ENCODE data around the gene FOXO1.
A peak's percentile ranks its signal among the peaks of the same experiment; 100 is the strongest.

Gene FOXO1

DNA sequence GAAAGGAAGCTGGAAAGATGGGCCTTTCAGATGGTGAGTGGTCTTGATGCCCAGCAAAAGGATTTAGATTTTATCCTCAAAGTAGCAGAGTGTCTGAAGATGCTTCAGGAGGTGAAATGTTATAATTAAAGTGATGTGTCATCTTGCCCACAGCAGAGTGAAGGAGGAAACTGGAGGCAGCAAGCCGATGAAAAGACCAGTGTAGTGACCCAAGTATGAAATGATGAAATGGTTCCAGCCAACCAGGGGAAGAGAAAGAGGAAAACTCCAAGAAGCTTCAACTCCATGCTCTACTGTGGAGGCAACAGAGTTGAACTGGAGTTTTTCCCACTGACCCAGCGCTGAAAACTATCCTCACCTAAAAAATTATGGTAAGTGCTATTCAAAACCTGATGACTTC lies 66.7 kb downstream of the FOXO1 start:
- H3K36me3 Mint-ChIP-seq (ENCODE audit: low read depth), result no peaks in the 10 kb centered on the region
- H3K4me3 Mint-ChIP-seq, result no peak overlapping the region
- no peaks in the 10 kb centered on the region for H3K9me3 Mint-ChIP-seq
- peaks cover 19% of the 10 kb centered on the region for H3K4me1 Mint-ChIP-seq (ENCODE audit: low read depth)
- H3K27ac Mint-ChIP-seq, result no peak overlapping the region
- H3K27me3 Mint-ChIP-seq, result no peaks in the 10 kb centered on the region
- intact Hi-C loops (cut with micrococcal nuclease), result no loop called here

DNA sequence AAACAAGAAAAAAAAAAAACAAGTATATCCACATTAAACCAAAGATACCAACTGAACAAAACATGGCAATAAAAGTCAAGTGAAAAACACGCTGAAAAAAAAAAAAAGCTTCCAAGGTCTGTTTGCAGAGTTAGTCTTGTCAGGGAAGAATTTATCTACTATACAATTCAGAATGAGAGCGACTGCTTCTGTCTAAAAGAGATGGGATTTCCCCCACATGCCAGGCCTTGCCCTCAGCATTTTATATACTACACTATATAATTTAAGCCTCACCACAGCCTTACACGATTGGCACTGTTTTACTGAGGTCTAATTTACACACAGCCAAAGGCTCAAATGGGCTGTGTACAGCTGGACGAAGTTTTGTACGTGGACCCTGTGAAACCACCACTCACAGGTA lies 67.3 kb downstream of the FOXO1 start:
- Mint-ChIP-seq H3K9me3 (no peaks in the 10 kb centered on the region), H3K4me3 (no peak overlapping the region), H3K27me3 (no peaks in the 10 kb centered on the region), H3K36me3 (ENCODE audit: low read depth) (no peaks in the 10 kb centered on the region), H3K4me1 (ENCODE audit: low read depth) (peaks cover 21% of the 10 kb centered on the region), H3K27ac (no peak overlapping the region)
- intact Hi-C loops (cut with micrococcal nuclease), result no loop called here

DNA sequence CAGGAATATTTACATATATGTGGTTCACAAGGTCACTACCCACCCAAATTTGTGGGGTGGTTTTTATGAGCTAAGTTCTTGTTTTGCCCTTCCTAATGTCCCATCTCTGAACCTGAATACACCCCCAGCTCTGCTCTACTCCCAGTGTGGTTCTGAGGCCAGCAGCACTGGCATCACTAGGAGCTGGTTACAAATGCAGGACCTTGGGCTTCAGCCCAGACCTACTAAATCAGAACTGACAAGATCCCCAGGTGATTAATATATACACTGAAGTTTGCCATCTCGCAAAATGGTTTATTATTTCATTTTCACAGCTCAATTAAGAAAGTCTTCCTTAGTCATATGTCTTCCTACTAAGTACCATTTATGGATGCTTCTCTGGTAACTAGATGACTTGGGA lies 67.9 kb downstream of the FOXO1 start:
- Mint-ChIP-seq H3K27ac (no peak overlapping the region), H3K36me3 (ENCODE audit: low read depth) (no peaks in the 10 kb centered on the region), H3K4me3 (no peak overlapping the region), H3K4me1 (ENCODE audit: low read depth) (peaks cover 27% of the 10 kb centered on the region), H3K27me3 (no peaks in the 10 kb centered on the region), H3K9me3 (no peaks in the 10 kb centered on the region)
- intact Hi-C loops (cut with micrococcal nuclease), result no loop called here

- Mint-ChIP-seq H3K27me3 (no peaks in the 10 kb centered on the region), H3K27ac (no peak overlapping the region), H3K4me3 (no peak overlapping the region), H3K4me1 (ENCODE audit: low read depth) (peaks cover 27% of the 10 kb centered on the region), H3K36me3 (ENCODE audit: low read depth) (no peaks in the 10 kb centered on the region), H3K9me3 (no peaks in the 10 kb centered on the region)
- intact Hi-C loops (cut with micrococcal nuclease), result no loop called here
These were observed 68.6 kb downstream of the FOXO1 start for GRCh38 chr13:40597735-40598365.

GRCh38 chr13:40596484-40596883 lies 70.0 kb downstream of the FOXO1 start:
- Mint-ChIP-seq H3K4me1 (ENCODE audit: low read depth) (peaks cover 38% of the 10 kb centered on the region), H3K9me3 (no peaks in the 10 kb centered on the region), H3K36me3 (ENCODE audit: low read depth) (no peaks in the 10 kb centered on the region), H3K27me3 (no peaks in the 10 kb centered on the region), H3K4me3 (no peak overlapping the region), H3K27ac (peak overlapping the region; percentile 31)
- intact Hi-C loops (cut with micrococcal nuclease), result no loop called here

GRCh38 chr13:40595693-40596092 lies 70.7 kb downstream of the FOXO1 start:
- Mint-ChIP-seq H3K27me3 (no peaks in the 10 kb centered on the region), H3K4me1 (ENCODE audit: low read depth) (peaks cover 46% of the 10 kb centered on the region), H3K4me3 (no peak overlapping the region), H3K27ac (no peak overlapping the region), H3K36me3 (ENCODE audit: low read depth) (peaks cover 5% of the 10 kb centered on the region), H3K9me3 (no peaks in the 10 kb centered on the region)
- intact Hi-C loops (cut with micrococcal nuclease), result no loop called here

DNA sequence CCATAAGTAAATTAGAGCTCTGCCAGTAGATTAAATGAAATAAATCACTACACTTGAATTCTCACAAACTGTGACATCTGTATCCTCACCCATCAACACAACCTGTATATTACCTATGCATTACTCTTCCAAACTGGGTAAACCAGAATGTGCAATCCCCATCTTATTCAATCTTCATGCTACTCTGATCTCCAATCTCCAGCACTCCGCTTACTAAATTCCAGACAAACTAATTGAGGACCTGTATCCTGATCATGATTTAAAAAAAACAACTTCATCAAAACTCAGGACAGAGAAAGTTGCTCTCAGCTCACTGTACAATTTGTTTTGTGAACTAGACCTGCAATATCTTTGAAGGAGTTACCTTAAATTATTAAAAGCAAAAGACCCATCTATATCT lies 74.4 kb downstream of the FOXO1 start:
- Mint-ChIP-seq H3K27me3 (no peaks in the 10 kb centered on the region), H3K36me3 (ENCODE audit: low read depth) (peaks cover 5% of the 10 kb centered on the region), H3K27ac (peak overlapping the region; percentile 23), H3K4me3 (no peak overlapping the region), H3K9me3 (no peaks in the 10 kb centered on the region), H3K4me1 (ENCODE audit: low read depth) (peaks cover 70% of the 10 kb centered on the region)
- intact Hi-C loops (cut with micrococcal nuclease), result no loop called here

DNA sequence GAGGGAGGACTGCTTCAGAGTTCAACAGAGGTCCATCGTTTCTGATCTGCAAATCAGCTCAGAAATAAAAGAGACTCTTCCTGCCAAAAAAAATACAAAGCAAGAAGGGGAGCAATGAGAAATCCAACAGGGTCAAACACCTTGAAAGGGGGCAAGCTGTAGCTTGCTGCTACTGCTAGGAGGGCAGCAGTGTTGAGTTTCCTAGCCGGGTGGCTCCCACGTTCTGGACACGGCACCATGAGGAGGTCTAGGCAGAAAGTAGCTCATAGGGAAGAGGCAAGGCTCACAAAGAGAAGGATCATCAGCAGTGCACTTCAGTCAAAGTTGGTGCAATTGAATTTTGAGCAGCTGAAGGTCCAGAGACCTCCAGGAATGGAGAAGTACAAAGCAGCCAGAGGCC lies 75.3 kb downstream of the FOXO1 start:
- no peaks in the 10 kb centered on the region for H3K27me3 Mint-ChIP-seq
- H3K4me1 Mint-ChIP-seq (ENCODE audit: low read depth), result peaks cover 73% of the 10 kb centered on the region
- no peaks in the 10 kb centered on the region for H3K9me3 Mint-ChIP-seq
- peak overlapping the region; percentile 35 for H3K27ac Mint-ChIP-seq
- no peak overlapping the region for H3K4me3 Mint-ChIP-seq
- intact Hi-C loops (cut with micrococcal nuclease), result no loop called here
- peaks cover 5% of the 10 kb centered on the region for H3K36me3 Mint-ChIP-seq (ENCODE audit: low read depth)

GRCh38 chr13:40590112-40590862 lies 76.2 kb downstream of the FOXO1 start:
- H3K27ac Mint-ChIP-seq, result peak overlapping the region; percentile 35
- H3K4me1 Mint-ChIP-seq (ENCODE audit: low read depth), result peaks cover 78% of the 10 kb centered on the region
- intact Hi-C loops (cut with micrococcal nuclease), result no loop called here
- H3K36me3 Mint-ChIP-seq (ENCODE audit: low read depth), result peaks cover 5% of the 10 kb centered on the region
- H3K27me3 Mint-ChIP-seq, result no peaks in the 10 kb centered on the region
- no peaks in the 10 kb centered on the region for H3K9me3 Mint-ChIP-seq
- no peak overlapping the region for H3K4me3 Mint-ChIP-seq

DNA sequence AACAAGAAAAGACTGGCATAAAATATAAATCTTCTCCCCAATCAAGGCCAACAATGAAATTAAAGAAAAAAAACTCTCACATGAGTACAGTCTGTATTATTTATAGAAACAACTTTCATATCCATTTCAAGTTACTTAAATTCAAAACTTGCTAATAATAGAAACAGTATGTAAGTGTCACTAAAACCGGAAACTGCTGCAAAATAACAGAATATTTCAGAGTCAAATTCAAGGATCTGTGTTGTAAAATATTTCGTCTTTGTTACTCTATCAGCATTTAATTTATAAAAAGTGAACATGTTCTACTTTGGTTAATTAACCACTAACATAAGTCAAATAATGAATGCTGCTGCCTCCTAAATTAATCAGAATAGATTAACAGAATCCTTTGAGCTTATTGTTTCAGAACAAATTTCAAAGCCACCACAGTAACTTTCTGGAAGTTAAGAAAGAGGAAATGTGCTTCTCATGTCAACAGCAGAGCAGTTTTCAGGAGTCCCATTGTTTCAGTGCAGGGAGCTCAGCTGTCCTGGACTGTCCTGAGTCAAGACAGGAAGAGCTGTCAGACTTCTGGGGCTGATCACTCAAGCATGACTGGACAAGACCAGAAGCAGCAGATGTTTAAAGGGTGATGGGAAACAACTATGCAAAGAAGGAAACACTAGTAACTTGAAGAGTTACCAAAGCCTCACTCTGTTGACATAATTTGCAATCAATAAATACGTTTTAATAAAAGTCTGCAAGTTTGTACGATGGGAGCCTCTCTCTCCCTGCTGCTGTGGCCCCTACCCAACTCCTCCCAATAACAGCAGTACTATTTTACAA lies 76.9 kb downstream of the FOXO1 start:
- Mint-ChIP-seq H3K36me3 (ENCODE audit: low read depth) (peaks cover 5% of the 10 kb centered on the region), H3K27ac (peak overlapping the region; percentile 35), H3K9me3 (no peaks in the 10 kb centered on the region), H3K27me3 (no peaks in the 10 kb centered on the region), H3K4me3 (peak overlapping the region; percentile 20), H3K4me1 (ENCODE audit: low read depth) (peaks cover 81% of the 10 kb centered on the region)
- intact Hi-C loops (cut with micrococcal nuclease), result loop anchor here (2.0 to 5.0 kb wide), 2 partner anchors 38 to 77 kb away; partner anchors contain the start of gene FOXO1

GRCh38 chr13:40588101-40588500 lies 78.3 kb downstream of the FOXO1 start:
- no peak overlapping the region for H3K4me3 Mint-ChIP-seq
- H3K27ac Mint-ChIP-seq, result peak overlapping the region; percentile 35
- peaks cover 73% of the 10 kb centered on the region for H3K4me1 Mint-ChIP-seq (ENCODE audit: low read depth)
- peaks cover 11% of the 10 kb centered on the region for H3K36me3 Mint-ChIP-seq (ENCODE audit: low read depth)
- H3K9me3 Mint-ChIP-seq, result peaks cover 8% of the 10 kb centered on the region
- intact Hi-C loops (cut with micrococcal nuclease), result loop anchor here (2.0 to 5.0 kb wide), 2 partner anchors 39 to 79 kb away; partner anchors contain the start of gene FOXO1
- H3K27me3 Mint-ChIP-seq, result no peaks in the 10 kb centered on the region

DNA sequence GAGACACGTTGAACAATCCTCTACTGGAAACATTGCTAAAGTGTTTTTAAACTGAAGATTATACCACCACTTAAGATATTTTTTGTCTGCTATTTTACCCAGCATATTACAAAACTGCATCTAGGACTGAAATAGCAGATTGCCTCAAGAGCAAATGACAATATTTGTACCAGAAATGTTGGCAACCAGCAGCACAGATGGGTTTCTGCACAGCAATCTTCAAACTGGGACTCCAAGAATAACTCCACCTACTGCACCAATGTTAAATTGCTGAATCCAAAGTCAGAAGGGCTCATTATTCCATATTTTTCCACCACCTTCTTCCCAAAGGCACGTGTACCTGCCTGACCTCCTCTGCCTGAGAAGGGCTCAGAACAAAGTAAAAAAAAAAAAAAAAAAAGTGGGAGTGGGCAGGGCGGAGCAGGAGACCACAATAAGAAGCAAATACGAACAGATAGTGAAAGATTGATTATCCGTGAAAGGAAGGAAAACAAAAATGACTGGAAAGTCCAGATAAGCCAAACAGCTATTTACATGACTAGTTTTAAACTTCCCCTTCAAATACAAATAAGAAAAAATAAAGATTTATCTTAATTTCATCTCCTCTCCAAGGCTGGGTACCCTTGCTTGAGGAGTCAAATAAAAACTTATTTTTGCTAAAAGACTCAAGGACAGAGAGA lies 79.4 kb downstream of the FOXO1 start:
- no peak overlapping the region for H3K27ac Mint-ChIP-seq
- peaks cover 11% of the 10 kb centered on the region for H3K36me3 Mint-ChIP-seq (ENCODE audit: low read depth)
- no peak overlapping the region for H3K4me3 Mint-ChIP-seq
- H3K9me3 Mint-ChIP-seq, result peaks cover 17% of the 10 kb centered on the region
- intact Hi-C loops (cut with micrococcal nuclease), result loop anchor here (5.0 kb wide), 1 partner anchor 40 kb away; no protein-coding TSS in a partner anchor
- no peaks in the 10 kb centered on the region for H3K27me3 Mint-ChIP-seq
- H3K4me1 Mint-ChIP-seq (ENCODE audit: low read depth), result peaks cover 72% of the 10 kb centered on the region

DNA sequence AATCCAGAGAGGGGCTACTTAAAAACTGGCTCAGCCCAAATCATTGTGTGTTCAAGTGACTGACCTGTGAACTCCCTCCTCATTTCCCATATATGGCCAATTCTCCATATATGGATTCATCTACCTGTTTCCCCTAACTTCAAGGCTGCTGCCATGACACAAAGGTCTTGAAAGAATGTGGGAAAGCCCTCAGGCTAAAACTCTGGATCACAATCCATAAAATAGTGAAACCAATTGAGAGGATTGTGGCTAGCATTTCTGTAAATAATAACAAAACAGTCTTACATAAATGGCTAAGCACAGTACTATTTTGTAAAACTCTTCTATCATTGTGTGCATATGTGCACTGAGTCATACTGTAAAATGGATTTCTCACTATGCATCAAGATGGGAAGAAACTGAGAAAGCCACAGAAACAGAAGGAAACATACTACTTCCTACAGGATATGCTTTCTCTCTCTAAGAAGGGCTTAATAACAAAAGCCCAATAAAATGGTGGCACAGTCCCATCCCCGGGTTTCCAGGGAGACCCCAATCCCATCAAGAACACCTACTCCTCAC lies 80.5 kb downstream of the FOXO1 start:
- Mint-ChIP-seq H3K27ac (no peak overlapping the region), H3K36me3 (ENCODE audit: low read depth) (peaks cover 7% of the 10 kb centered on the region), H3K9me3 (peaks cover 17% of the 10 kb centered on the region), H3K4me3 (no peak overlapping the region), H3K4me1 (ENCODE audit: low read depth) (peaks cover 64% of the 10 kb centered on the region), H3K27me3 (no peaks in the 10 kb centered on the region)
- intact Hi-C loops (cut with micrococcal nuclease), result loop anchor here (5.0 kb wide), 1 partner anchor 41 kb away; no protein-coding TSS in a partner anchor

Data from dendritic cell treated with granulocyte-macrophage colony-stimulating factor and Interleukin-4, amounts not matched to agents 40 ng/mL and 50 ng/mL, for 4 days (primary cell).